CD4-positive, alpha-beta T cell treated with Interleukin-4 for 1 hour (primary cell): ENCODE results near the gene FDXR.
"Not testable (repeated sequence)": the region's sequence is repeated elsewhere in the genome, so short reads cannot be mapped to it uniquely, and the experiment has no call there.

Source experiments
- DNase-seq, 2 donors: peaks; one replicate each; pipeline ENCODE4 v3.0.0-alpha.2; 2020 to 2022

FDXR gene

DNA sequence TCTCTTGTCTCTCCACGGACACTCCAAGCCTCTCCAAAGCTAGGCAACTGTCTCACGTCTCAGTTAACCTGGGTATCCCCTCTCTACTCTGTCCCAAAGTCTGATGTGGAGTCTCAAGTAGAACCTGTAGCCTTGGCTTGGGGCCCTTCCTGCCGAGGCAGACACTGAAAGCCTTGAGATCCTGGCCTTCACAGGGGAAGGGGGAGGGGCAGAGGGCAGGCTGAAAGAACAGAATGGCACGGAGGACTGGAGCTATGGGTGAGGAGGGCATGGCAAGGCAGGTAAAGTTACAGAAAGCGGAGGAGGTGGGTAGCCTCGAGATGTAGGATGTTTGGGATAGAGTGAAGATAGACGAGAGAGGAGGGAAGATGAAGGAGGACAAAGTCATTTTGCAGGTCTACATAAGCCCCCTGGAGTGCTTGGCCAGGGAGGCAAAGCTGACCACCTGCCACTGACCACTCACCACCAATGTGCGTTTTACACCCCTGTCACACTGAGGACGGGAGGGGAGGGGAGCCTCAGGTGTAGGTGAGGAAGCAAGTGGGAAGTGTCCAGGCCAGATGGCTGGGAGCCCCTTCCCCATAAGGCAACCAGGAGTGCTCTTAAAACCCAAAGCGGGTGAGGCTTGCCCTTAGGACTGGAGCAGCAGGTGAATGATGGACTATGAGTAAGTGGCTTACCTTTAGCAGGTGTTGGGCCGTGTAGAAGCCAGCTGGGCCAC lies 1.3 kb downstream of the FDXR start:
- no peak for DNase-seq

DNA sequence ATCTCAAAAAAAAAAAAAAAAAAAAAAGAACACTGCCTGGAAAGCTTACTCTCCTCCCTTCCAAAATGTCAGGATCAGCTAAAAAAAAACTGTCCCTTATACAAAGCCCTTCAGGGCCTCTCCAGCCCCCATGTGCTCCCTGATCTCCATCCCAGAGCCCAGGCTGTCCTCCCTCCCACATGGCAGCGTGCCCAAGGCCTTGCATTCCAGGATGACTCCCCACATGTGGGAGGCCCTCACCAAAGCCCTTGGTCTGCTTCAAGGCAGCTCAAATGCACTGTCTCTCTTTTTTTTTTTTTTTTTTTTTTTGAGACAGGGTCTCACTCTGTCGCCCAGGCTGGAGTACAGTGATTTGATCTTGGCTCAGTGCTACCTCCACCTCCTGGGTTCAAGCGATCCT lies 2.3 kb downstream of the FDXR start:
- DNase-seq: no peak

DNA sequence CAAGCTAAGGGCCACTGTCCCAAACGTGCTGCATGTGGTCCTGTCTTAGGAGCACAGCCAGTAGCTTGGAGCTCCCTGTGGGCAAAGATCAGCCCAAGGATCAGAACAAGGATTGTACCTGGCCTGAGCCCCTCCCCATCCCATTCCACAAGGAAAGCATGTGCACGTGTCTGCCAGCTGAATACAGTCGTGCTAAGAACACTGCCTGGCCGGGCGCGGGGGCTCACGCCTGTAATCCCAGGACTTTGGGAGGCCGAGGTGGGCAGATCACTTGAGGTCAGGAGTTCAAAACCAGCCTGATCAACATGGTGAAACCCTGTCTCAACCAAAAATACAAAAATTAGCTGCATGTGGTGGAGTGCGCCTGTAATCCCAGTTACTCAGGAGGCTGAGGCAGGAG lies 2.8 kb downstream of the FDXR start:
- DNase-seq: not testable (repeated sequence)

DNA sequence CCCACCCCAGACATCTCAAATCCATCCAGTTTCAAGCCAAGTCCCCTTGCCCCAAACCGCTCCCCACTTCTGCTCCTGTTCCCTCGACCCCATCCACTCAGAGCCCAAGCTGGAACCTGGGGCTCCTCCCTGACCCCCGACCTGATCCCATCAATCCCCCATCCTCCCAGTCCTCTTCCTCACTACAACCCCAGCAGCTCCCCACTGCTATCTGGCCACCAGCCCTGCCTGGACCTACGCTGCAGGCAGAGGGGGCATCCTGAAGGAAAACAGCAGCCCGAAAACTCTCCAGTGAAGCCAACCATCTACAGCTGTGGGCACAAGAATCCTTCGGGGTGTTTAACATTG lies 3.9 kb downstream of the FDXR start:
- DNase-seq: no peak

DNA sequence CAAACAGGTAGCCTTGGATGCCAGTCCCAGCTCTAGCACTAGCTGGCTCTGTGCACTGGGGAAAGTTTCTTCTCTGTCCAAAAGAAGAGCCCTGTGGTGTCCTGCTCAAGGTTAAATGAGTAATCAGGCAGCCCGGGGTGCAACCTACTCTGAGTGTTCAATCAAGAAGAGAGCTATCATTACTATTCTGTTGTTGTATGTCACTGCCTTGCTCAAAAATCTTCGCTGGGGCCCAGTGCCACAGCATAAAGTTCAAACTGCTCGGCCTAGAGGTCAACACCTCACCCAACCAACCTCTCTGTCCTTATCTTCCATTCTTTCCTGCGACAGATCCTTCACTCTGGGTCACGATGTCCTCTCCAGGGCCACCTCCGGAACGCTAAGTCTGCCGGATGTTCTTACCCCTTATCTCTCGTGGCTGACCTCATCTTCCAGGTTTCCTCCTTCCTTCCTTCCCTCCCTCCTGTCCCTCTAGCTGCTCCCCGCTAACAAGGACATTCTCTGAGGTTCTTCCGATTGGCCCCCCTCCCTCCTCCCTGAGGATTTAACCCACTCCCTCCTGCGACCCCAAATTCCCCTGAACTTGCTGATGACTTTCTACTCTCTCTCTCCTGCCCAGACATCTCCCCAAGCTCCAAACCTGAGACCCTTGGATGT lies 4.4 kb downstream of the FDXR start:
- no peak for DNase-seq

DNA sequence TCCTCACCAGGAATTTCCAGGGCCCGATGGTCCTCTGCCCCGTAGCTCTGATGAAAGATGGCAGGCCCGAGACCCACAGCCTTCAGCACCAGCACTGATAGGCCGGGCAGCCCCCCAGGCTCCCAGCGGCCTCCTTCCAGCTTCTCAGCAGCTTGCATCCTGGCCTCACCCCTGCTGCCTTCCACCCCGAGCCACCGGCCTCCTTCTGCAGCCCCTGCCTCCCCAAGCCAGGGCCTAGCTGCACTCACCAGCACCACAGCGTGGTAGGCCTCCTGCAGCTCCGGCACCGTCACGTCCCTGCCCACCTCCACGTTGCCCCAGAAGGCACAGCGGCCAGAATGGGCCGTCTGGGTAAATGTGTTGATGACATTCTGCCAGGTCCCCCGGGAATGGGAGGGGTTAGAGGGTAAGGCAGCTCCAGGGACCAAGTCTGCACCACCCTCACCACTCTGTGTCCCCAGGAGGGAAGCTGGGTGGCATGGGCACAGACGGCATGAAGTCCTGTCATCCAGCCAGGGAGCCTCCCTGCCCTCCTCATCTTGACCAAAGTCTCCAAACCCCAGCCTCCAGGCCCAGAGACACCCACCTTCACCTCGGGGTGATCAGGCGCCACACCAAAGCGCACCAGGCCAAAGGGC lies 6.5 kb downstream of the FDXR start:
- no peak for DNase-seq

DNA sequence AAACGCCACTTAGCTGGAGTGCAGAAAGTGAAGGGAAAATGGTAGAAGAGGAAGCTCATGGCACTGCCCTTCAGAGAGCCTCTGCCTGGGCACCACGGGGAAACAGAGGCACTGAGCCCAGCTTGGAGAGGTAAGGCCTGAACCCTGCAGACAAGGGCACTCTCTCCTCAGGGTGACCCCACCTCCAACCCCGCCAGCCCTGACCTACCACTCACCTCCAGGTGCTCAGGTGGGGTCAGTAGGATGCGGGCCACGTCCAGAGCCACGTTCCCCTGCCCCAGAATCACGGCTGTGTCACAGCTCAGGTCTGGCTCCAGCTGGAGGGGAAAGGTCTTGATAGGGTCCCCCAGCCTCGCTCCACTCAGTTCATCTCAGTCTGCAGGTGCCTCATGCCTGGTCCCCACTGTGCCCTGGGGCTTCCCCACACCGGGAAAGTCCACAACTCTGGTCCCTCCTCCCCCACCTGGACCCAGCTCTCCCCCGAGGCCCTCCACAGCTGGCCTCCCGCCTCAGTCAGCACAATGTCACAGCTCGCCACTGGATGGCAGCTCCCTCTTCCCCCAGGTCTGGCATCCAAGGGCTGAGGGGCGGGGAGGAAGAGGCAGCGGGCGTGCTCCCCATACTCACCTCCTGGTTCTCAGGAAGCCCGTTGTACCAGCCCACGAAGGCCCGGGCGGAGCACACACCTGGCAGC lies 7.1 kb downstream of the FDXR start:
- DNase-seq: no peak

DNA sequence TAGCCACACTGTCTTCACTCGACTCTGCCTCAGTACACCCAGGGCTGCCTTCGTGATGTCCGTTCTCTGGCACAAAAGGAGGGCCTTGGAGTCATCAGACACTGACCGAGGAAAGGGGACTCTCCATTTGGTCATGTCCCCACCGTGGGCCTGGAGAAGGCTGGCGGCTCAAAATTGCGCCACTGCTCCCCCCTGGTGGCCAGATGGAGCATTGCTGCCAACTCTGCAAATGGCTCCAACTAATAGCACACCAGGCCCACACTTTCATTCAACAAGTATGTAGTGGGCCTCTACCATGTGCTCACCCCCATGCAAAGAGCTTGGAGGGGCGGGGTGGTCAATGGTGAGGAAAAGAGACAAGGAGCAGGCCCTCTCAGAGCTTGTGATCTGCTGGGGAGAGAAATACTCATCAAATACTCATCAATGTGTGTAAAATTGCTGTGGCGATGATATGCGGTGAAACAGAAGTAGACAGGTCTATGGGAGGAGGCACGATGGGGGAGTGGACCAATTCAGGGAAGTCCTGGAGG lies 7.9 kb downstream of the FDXR start:
- peak; percentile 75 to 78 for DNase-seq

DNA sequence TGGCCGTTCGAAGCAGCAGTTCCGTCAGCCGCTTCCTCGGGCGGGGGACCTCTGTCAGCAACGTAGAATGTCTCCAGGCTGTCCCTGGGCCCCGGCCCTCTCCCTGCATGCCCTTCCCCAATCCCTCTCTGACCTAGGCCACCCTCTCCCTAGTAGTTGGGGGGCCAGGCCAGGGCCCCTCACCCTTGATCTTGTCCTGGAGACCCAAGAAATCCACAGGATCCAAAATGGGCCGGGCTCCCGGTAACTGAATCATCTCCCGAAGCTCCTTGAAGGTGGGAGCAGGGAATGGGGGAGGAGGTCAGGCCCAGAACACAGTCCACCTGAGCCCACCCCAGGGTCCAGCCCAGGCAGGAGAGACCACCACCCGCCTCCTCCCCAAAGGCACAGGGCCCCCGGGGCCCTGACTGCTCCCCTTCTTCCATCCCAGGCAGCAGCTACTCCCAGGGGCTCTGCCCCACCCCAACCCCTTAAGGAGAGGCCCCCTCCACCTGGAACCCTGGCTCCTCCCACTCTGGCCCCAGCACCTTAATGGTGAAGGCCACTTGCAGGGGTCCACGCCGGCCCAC lies 8.4 kb downstream of the FDXR start:
- no peak for DNase-seq

DNA sequence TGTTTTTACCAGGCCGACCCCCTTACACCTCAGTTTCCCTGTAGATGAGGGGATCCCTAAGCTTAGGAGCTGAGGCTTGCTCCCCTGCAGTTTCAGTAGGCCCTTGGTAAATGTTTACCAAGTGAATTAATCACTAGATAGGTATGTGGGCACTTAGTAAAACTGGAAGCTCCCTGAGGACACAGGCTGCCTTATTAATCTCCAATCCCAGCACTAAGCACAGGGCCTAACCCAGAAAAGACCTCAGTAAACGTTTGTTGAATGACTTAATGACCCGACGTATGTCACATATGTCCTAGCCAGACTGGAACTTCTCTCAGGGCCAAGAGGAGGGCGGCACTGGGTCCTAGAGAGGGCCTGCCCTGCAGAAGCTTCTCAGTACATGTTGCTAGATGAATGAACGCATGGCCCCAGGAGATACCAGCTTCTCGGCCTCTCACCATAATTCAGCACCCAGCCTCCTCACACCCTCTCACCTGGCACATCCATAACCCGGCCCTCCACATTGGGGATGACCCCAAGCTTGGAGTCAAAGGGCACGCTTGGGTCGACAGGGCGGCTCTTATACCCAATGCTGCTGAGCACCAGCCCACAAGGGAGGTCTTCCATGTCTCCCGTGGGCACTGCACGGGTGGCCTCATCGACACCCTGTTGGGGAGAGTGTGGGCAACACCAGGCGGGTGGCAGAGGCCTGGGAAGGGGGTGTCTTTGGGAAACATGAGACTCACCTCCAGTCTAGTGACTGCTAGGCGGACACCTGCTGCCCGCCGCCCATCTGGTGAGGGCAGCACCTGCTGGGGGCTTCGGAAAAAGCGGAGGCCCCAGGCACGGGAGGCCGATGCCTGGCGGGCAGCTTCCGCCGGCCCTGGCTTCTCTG lies 9.1 kb downstream of the FDXR start:
- no peak for DNase-seq

DNA sequence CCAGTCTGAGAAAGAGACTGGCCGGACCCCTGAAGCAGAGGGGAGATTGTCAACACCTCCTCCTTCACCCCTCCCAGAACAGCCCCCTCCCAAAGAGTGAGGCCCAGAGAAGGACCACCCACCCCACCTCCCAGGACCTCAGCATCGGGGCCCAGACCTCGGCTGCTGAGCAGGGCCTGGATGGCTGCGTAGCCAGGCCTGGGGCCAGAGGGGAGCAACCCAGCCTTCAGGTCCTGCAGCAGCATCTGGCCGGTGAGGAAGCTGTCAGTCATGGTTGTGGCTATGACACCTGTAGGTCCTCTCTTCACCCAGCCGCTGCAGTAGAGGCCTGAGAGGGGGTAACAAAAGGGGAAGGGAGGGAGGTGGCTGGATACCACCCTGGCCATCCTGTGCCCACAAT lies 9.9 kb downstream of the FDXR start:
- DNase-seq: no peak

DNA sequence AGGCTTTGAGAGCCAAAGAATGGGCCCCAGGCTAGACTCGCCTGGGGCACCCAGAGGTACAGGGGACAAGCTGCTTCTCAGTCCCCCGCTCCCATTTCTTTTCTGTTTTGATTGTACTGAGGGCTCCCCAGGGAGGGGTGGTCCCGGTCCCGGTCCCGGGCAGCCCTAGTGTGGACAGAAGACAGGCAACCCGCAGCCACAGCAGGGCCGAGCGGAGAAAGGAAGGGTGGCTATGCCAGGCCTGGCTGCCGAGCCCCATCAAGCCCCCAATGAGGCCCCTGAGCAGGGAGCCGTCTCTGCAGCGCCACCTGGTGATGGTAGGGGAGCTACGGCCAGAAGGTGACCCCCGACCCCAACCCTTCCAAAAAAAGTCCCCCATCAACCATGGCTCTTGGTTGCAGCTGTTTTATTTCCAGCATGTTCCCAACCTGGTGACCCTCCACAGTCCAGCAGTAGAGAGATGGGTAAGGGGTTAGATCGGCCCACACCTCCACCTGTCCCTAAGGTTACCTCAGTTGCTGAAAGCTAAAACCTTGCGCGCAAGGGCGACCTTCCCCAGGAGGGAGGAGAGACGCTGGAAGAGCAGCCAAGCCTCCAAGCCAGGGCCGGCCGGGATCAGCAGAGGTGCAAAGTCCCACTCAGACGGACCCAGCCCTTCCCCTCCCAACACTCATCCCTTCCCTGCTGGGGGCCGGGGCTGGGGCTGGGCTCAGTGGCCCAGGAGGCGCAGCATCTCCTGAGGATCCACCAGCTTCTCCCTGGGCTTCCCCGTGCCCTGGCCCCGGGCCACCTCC lies 10.5 kb downstream of the FDXR start:
- DNase-seq: peak; percentile 73 to 74

DNA sequence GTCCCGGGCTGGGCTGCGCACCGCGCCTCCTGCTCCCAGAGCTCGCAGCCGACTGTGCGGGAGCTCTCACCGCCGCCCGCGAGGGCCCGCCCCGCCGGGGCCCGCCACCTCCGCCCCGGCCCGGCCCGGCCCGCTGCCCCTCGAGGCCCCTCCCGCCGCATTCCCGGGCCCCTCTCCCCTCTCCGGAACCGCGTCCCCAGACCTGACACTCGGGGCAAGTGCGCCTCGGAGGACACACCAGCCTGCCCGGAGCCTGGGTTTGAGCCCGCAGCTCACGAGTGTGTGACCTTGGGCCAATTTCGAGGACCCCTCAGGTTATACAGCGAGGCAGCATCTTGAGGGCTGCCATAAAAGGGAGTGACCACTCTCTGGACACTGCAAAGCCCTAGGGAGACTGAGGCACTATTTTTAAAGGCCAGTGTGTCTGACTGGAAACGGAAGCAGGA lies 11.1 kb downstream of the FDXR start:
- DNase-seq: no peak

DNA sequence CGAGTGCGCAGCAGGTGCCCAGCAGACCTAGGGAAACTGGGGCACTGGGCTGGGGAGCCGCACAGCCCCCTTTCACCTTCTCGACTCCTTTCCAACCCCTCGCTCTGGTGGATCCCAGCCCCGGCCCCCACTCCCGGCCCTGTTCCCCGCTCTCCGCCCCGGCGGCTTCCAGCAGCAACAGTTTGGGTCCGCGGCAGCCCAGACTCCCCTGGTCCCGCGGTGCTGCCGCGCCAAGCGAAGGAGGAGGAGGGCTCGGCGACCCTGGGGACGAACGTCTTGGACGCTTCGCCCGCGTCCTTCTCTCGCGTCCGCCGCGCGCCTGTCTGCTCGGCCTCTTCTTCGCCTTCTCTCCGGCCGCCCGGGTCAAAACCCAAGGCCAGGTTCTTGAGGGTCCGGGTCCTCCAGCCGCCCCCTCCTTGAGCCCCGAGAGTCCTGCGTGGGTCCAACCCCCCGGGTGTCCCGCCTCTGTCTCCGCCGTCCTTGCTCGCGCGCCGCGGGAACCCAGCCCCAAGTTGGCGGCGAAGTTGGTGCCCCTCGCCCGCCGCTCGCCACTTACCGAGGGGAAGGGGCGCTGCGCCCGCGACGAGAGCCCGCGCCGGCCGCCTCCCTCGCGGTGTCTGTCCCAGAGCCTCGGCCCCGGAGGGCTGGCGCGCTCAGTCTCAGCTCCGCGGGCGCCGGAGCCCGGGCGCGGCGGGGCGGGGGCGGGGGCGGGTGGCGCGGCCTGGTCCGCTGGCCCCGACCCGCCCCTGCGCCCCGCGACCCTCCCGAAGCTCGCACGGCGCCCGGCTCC lies 11.7 kb downstream of the FDXR start:
- DNase-seq: peak in 1 of 2 donors; percentile 9

DNA sequence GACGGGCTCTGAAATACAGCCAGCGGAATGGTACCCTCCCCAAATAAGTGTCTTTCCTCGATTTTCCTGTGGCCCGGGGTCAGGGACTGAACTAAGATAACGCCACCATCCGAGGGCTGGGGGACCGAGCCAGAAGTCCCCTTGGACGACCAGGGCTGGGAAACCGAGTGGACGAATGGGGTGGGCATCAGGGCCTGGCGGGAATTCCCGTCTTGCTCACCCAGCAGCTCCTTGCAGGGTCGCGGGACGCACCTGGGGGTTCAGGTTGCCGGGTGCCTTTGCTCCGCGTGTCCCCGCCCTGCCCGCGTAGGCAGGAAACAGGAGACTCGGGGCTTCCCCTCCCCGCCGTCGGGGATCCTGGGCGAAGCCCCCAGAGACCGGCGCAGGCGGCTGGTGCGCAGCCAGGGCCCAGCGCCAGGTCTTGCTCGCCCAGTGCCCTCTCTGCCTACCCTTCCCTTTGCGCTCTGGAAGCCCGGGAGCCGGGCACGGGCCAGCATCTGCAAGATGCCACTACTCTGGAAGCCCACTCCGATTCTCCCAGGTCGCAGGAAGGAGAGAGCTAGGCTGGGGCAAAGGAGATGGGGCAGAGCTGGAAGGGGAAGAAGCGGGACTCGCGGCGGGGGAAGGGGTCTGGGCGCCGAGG lies 12.4 kb downstream of the FDXR start:
- DNase-seq: peak in 1 of 2 donors; percentile 12

DNA sequence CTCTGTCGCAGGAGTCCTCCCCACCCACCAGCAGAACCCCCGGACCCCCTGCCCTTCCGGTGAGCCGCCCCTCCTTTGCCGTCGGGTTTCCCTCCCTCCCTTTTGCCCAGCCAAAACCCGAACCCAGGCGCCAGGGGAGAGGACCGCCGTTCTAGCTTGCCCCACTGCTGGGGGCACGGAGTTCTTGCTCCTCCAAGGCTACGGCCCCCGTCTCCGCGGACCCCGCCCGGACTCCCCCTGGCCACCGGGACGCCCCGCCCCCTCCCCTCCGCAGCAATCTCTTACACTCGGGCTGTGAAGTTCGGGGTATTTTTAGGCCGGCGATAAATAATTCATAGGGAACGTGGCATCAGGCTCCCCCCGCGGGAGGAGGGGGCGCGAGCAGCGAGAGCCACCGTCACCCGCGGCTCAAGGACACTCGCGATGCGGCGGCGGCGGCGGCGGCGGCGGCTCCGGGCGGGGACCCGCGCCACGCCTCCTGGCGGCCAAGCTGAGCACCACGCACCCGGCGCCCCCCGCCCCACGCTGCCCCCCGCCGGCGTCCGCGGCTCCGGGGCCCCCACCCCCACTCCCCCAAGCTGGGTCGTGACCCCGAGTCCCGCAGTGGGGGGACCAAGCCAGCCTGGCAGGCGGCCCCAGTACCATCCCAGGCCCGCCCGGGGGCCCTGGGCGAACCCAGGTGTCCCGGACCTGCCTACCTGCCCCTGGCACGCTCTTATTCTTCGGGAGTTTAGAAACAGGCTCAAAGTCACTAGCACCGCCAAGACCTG lies 13.2 kb downstream of the FDXR start, which contains the start of gene GRIN2C:
TSS of gene GRIN2C (minus strand) at position 427 of the 770 bp plus-strand sequence. CDS start 4,793 bp downstream, outside the sequence.
- DNase-seq: peak in 1 of 2 donors; percentile 36

DNA sequence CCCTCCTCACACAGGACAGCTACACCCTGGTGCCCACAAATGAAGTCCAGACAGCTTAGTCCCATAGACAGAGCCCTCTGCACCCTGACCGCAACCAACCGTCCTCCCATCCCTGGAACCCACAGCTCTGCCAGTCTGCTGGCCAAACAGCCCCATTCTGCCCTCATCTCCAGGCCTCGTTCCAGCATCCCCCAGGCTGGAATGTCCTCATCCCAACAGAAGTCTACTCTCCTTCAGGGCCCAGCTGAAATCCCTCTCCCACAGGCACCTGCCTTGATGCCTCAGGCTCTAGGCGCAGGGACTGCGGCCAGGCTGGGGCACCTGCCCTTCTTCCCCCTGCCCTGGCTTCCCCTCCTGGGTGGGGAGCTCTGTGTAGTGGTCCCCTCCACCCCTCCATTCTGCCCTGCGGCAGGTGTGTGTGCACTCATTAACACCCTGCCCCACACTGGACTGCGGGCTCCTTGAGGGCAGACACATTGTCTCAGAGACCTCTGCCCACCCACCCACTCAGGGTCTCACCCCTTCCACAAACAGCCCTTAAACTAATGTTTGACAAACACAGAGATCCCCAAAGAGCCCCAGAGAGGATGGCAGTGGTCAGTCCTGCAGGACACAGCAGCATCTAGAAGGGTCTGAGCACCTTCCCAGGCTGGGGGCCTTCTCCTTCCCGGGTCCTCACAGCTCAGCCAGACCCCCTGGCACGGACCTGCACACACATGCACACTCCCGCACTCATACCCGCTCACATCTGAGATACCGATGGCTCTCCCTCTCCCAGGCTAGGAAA lies 13.9 kb downstream of the FDXR start:
- DNase-seq: no peak

DNA sequence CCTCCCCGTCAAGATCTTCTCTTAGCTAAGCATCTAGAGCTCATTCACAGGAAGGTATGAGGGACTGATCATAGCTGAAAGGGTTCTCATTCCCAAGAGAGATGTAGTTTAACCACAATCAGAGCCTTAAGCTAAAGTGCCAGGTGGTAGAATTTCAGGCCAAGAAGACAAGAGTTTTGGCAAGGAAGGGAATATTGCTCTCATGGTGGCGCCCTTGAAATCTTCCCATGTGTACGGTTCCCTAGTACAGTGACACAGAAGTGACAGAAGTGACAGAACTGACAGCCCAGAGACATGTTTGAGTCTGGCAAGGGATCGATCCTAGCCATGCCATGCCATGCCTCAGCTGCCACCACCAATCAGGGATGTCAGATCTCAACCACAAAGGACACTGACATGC lies 15.6 kb downstream of the FDXR start:
- no peak for DNase-seq
